ENCODE measurements around the gene PTPRE.

The PTPRE gene

GRCh38 chr10:128013626-128014025, 106.7 kb downstream of the PTPRE start:
- no peak for DNase-seq
- TF ChIP-seq GATA1 (IDR thresholded peaks at IDR 0.05; ENCODE audit: low read depth, low read length) = no peak
- TF ChIP-seq POLR2A (IDR thresholded peaks at IDR 0.05; ENCODE audit: low read length) = no peak

- TF ChIP-seq GATA1 (IDR thresholded peaks at IDR 0.05; ENCODE audit: low read depth, low read length) (no peak), POLR2A (IDR thresholded peaks at IDR 0.05; ENCODE audit: low read length) (no peak)
These were observed 107.3 kb downstream of the PTPRE start for GRCh38 chr10:128014236-128014635.

GRCh38 chr10:128016423-128017060, 109.6 kb downstream of the PTPRE start:
- no peak for DNase-seq
- TF ChIP-seq GATA1 (IDR thresholded peaks at IDR 0.05; ENCODE audit: low read depth, low read length) (no peak), POLR2A (IDR thresholded peaks at IDR 0.05; ENCODE audit: low read length) (no peak)

More at GRCh38 chr10:128014236-128014635, 107.3 kb downstream of the PTPRE start:
- DNase-seq = no peak

GRCh38 chr10:128017822-128018221, 110.9 kb downstream of the PTPRE start:
- DNase-seq = no peak
- TF ChIP-seq POLR2A (IDR thresholded peaks at IDR 0.05; ENCODE audit: low read length) (no peak), GATA1 (IDR thresholded peaks at IDR 0.05; ENCODE audit: low read depth, low read length) (no peak)

GRCh38 chr10:128018236-128018635, 111.3 kb downstream of the PTPRE start:
- TF ChIP-seq GATA1 (IDR thresholded peaks at IDR 0.05; ENCODE audit: low read depth, low read length) (no peak), POLR2A (IDR thresholded peaks at IDR 0.05; ENCODE audit: low read length) (no peak)
- DNase-seq = no peak

- no peak for DNase-seq
- TF ChIP-seq POLR2A (IDR thresholded peaks at IDR 0.05; ENCODE audit: low read length) (no peak), GATA1 (IDR thresholded peaks at IDR 0.05; ENCODE audit: low read depth, low read length) (no peak)
These were observed 111.8 kb downstream of the PTPRE start for GRCh38 chr10:128018691-128019090.

GRCh38 chr10:128022261-128023196, 115.6 kb downstream of the PTPRE start:
- no peak for TF ChIP-seq POLR2A (IDR thresholded peaks at IDR 0.05; ENCODE audit: low read length)
- TF ChIP-seq GATA1 (IDR thresholded peaks at IDR 0.05; ENCODE audit: low read depth, low read length) = no peak
- no peak for DNase-seq

GRCh38 chr10:128024426-128024825, 117.5 kb downstream of the PTPRE start:
- TF ChIP-seq POLR2A (IDR thresholded peaks at IDR 0.05; ENCODE audit: low read length) (no peak), GATA1 (IDR thresholded peaks at IDR 0.05; ENCODE audit: low read depth, low read length) (no peak)
- no peak for DNase-seq

GRCh38 chr10:128025437-128025836, 118.5 kb downstream of the PTPRE start:
- no peak for DNase-seq
- TF ChIP-seq POLR2A (IDR thresholded peaks at IDR 0.05; ENCODE audit: low read length) (no peak), GATA1 (IDR thresholded peaks at IDR 0.05; ENCODE audit: low read depth, low read length) (no peak)

- DNase-seq = no peak
- TF ChIP-seq POLR2A (IDR thresholded peaks at IDR 0.05; ENCODE audit: low read length) (no peak), GATA1 (IDR thresholded peaks at IDR 0.05; ENCODE audit: low read depth, low read length) (no peak)
These were observed 119.0 kb downstream of the PTPRE start for GRCh38 chr10:128025951-128026350.

GRCh38 chr10:128026615-128027300, 119.9 kb downstream of the PTPRE start:
- DNase-seq = no peak
- TF ChIP-seq POLR2A (IDR thresholded peaks at IDR 0.05; ENCODE audit: low read length) (no peak), GATA1 (IDR thresholded peaks at IDR 0.05; ENCODE audit: low read depth, low read length) (no peak)

GRCh38 chr10:128027306-128027705, 120.4 kb downstream of the PTPRE start:
- no peak for DNase-seq

GRCh38 chr10:128027822-128028507, 121.1 kb downstream of the PTPRE start:
- no peak for TF ChIP-seq POLR2A (IDR thresholded peaks at IDR 0.05; ENCODE audit: low read length)
- TF ChIP-seq GATA1 (IDR thresholded peaks at IDR 0.05; ENCODE audit: low read depth, low read length) = no peak
- DNase-seq = no peak

More at GRCh38 chr10:128027306-128027705, 120.4 kb downstream of the PTPRE start:
- TF ChIP-seq POLR2A (IDR thresholded peaks at IDR 0.05; ENCODE audit: low read length) (no peak), GATA1 (IDR thresholded peaks at IDR 0.05; ENCODE audit: low read depth, low read length) (no peak)

All from erythroblast (primary cell).